ENCODE results near the gene PSORS1C1. TPM values are rescaled to one million over a fixed set of nuclear protein-coding genes. Genes with fewer than 3 reads are reported as not detected.
"Not testable (repeated sequence)": the region's sequence is repeated elsewhere in the genome, so short reads cannot be mapped to it uniquely, and the experiment has no call there.

PSORS1C1 gene
- polyA plus RNA-seq (ENCODE audit: low read depth in 6 of 6) = not detected

- Mint-ChIP-seq H3K4me1 (peaks cover 10 to 21% (median 12%) of the 10 kb centered on the region in 3 donors), H3K27me3 (peaks cover 21 to 76% (median 66%) of the 10 kb centered on the region in 3 donors), H3K27ac (peak within 1 kb of the TSS in 4 of 6 donors; percentile 6 to 78 (median 20)), H3K4me3 (peak within 1 kb of the TSS in 2 of 8 donors; percentile 3 to 7), H3K36me3 (no peaks in the 10 kb centered on the region), H3K9me3 (peaks cover 0 to 2% (median 0%) of the 10 kb centered on the region in 7 donors)
- no peak for DNase-seq
- ATAC-seq (ENCODE audit: low read depth in 2 of 2) = no peak
These were observed at the start of gene PSORS1C1 for GRCh38 chr6:31114541-31114878. TSS of gene PSORS1C1 (plus strand) at chr6:31114800. CDS start at chr6:31129633, 14,833 bp downstream.

- no peak for DNase-seq
- H3K4me3 Mint-ChIP-seq = no peak overlapping the region
- no peaks in the 10 kb centered on the region for H3K36me3 Mint-ChIP-seq
These were observed 49.0 kb upstream of the PSORS1C1 start for GRCh38 chr6:31065556-31065955.

GRCh38 chr6:31067028-31067427 lies 47.6 kb upstream of the PSORS1C1 start:
- not testable (repeated sequence) for H3K27me3 Mint-ChIP-seq, H3K4me3 Mint-ChIP-seq, H3K36me3 Mint-ChIP-seq

More at GRCh38 chr6:31065556-31065955, 49.0 kb upstream of the PSORS1C1 start:
- Mint-ChIP-seq H3K27me3 (peaks cover 0 to 16% (median 8%) of the 10 kb centered on the region in 3 donors), H3K27ac (peak overlapping the region in 1 of 6 donors; percentile 12), H3K9me3 (no peaks in the 10 kb centered on the region), H3K4me1 (no peaks in the 10 kb centered on the region)
- ATAC-seq (ENCODE audit: low read depth in 2 of 2) = no peak

GRCh38 chr6:31067891-31068668 lies 46.5 kb upstream of the PSORS1C1 start:
- not testable (repeated sequence) for DNase-seq; H3K4me3 Mint-ChIP-seq; ATAC-seq (ENCODE audit: low read depth in 2 of 2); H3K9me3 Mint-ChIP-seq; H3K36me3 Mint-ChIP-seq; H3K27me3 Mint-ChIP-seq; H3K4me1 Mint-ChIP-seq
- peak overlapping the region in 1 of 6 donors; percentile 66 for H3K27ac Mint-ChIP-seq

More at GRCh38 chr6:31067028-31067427, 47.6 kb upstream of the PSORS1C1 start:
- not testable (repeated sequence) for H3K4me1 Mint-ChIP-seq; DNase-seq; ATAC-seq (ENCODE audit: low read depth in 2 of 2); H3K27ac Mint-ChIP-seq; H3K9me3 Mint-ChIP-seq

- Mint-ChIP-seq H3K9me3 (no peaks in the 10 kb centered on the region), H3K27me3 (peaks cover 0 to 5% (median 4%) of the 10 kb centered on the region in 3 donors)
These were observed 45.8 kb upstream of the PSORS1C1 start for GRCh38 chr6:31068669-31069340.

GRCh38 chr6:31070711-31071197 lies 43.8 kb upstream of the PSORS1C1 start:
- ATAC-seq (ENCODE audit: low read depth in 2 of 2) = no peak
- Mint-ChIP-seq H3K36me3 (no peaks in the 10 kb centered on the region), H3K27me3 (peaks cover 0 to 5% (median 0%) of the 10 kb centered on the region in 3 donors), H3K4me1 (no peaks in the 10 kb centered on the region), H3K4me3 (no peak overlapping the region), H3K9me3 (no peaks in the 10 kb centered on the region), H3K27ac (peak overlapping the region in 1 of 6 donors; percentile 45)
- no peak for DNase-seq

More at GRCh38 chr6:31068669-31069340, 45.8 kb upstream of the PSORS1C1 start:
- H3K36me3 Mint-ChIP-seq = no peaks in the 10 kb centered on the region
- no peak overlapping the region for H3K4me3 Mint-ChIP-seq
- DNase-seq (peak; percentile 65), ATAC-seq (ENCODE audit: low read depth in 2 of 2) (peak; percentile 88 to 94)
- no peaks in the 10 kb centered on the region for H3K4me1 Mint-ChIP-seq
- H3K27ac Mint-ChIP-seq = peak overlapping the region in 1 of 6 donors; percentile 66

GRCh38 chr6:31074401-31074800 lies 40.2 kb upstream of the PSORS1C1 start:
- no peaks in the 10 kb centered on the region for H3K36me3 Mint-ChIP-seq
- H3K9me3 Mint-ChIP-seq = no peaks in the 10 kb centered on the region
- H3K4me1 Mint-ChIP-seq = peaks cover 0 to 2% (median 2%) of the 10 kb centered on the region in 3 donors
- no peak overlapping the region for H3K4me3 Mint-ChIP-seq
- no peak for DNase-seq
- H3K27me3 Mint-ChIP-seq = no peaks in the 10 kb centered on the region
- no peak overlapping the region for H3K27ac Mint-ChIP-seq
- ATAC-seq (ENCODE audit: low read depth in 2 of 2) = no peak

GRCh38 chr6:31075528-31075927 lies 39.1 kb upstream of the PSORS1C1 start:
- DNase-seq (no peak), ATAC-seq (ENCODE audit: low read depth in 2 of 2) (no peak)
- Mint-ChIP-seq H3K4me3 (no peak overlapping the region), H3K4me1 (peaks cover 4 to 11% (median 9%) of the 10 kb centered on the region in 3 donors), H3K9me3 (no peaks in the 10 kb centered on the region), H3K27me3 (peaks cover 0 to 4% (median 4%) of the 10 kb centered on the region in 3 donors), H3K27ac (peak overlapping the region in 1 of 6 donors; percentile 39), H3K36me3 (no peaks in the 10 kb centered on the region)

GRCh38 chr6:31076611-31077010 lies 38.0 kb upstream of the PSORS1C1 start:
- no peaks in the 10 kb centered on the region for H3K36me3 Mint-ChIP-seq
- no peak overlapping the region for H3K4me3 Mint-ChIP-seq
- peaks cover 0 to 4% (median 4%) of the 10 kb centered on the region in 3 donors for H3K27me3 Mint-ChIP-seq
- no peak overlapping the region for H3K27ac Mint-ChIP-seq
- DNase-seq = no peak
- ATAC-seq (ENCODE audit: low read depth in 2 of 2) = no peak
- no peaks in the 10 kb centered on the region for H3K9me3 Mint-ChIP-seq
- H3K4me1 Mint-ChIP-seq = peaks cover 4 to 11% (median 9%) of the 10 kb centered on the region in 3 donors

- Mint-ChIP-seq H3K9me3 (no peaks in the 10 kb centered on the region), H3K27ac (peak overlapping the region in 1 of 6 donors; percentile 28), H3K4me3 (peak overlapping the region in 7 of 8 donors; percentile 5 to 80 (median 65)), H3K4me1 (peaks cover 4 to 11% (median 9%) of the 10 kb centered on the region in 3 donors), H3K27me3 (peaks cover 4% of the 10 kb centered on the region in 3 donors), H3K36me3 (no peaks in the 10 kb centered on the region)
- peak; percentile 62 to 83 for ATAC-seq (ENCODE audit: low read depth in 2 of 2)
- peak; percentile 62 for DNase-seq
These were observed 34.8 kb upstream of the PSORS1C1 start for GRCh38 chr6:31079656-31080261.

GRCh38 chr6:31081872-31082271 lies 32.7 kb upstream of the PSORS1C1 start:
- no peak overlapping the region for H3K4me3 Mint-ChIP-seq
- no peak overlapping the region for H3K27ac Mint-ChIP-seq

GRCh38 chr6:31083742-31084354 lies 30.8 kb upstream of the PSORS1C1 start:
- ATAC-seq (ENCODE audit: low read depth in 2 of 2) (peak; percentile 15 to 22), DNase-seq (no peak)
- H3K4me1 Mint-ChIP-seq = peaks cover 9 to 17% (median 11%) of the 10 kb centered on the region in 3 donors
- peaks cover 8 to 11% (median 10%) of the 10 kb centered on the region in 3 donors for H3K27me3 Mint-ChIP-seq
- peak overlapping the region in 1 of 6 donors; percentile 7 for H3K27ac Mint-ChIP-seq
- no peaks in the 10 kb centered on the region for H3K9me3 Mint-ChIP-seq
- no peak overlapping the region for H3K4me3 Mint-ChIP-seq
- no peaks in the 10 kb centered on the region for H3K36me3 Mint-ChIP-seq

More at GRCh38 chr6:31081872-31082271, 32.7 kb upstream of the PSORS1C1 start:
- H3K36me3 Mint-ChIP-seq = no peaks in the 10 kb centered on the region
- DNase-seq = no peak
- H3K4me1 Mint-ChIP-seq = peaks cover 4 to 11% (median 9%) of the 10 kb centered on the region in 3 donors
- no peaks in the 10 kb centered on the region for H3K9me3 Mint-ChIP-seq
- H3K27me3 Mint-ChIP-seq = peaks cover 4 to 8% (median 4%) of the 10 kb centered on the region in 3 donors
- ATAC-seq (ENCODE audit: low read depth in 2 of 2) = no peak
